Measurements from ENCODE around the gene NFIA.

The NFIA gene

DNA sequence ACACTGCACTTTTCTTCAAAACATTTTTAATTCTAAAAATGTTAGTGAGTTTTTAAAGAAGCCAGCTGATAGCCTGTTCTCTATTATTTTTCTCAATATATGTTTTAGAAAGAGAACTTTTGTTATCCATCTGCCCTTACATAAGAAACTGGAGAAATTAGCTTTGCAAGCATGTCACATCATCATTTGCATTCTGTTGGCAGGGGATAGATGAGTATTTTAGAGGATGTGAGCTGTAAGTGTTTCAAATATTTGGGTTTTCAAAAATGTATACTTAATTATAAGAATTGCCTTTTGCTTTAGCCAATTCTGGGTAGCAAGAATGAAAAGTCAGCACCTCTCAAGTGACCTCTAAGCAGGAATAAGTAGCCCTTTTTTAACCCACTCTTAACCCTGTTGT lies 7.4 kb downstream of the NFIA start:
- TF ChIP-seq, protein P1, sequence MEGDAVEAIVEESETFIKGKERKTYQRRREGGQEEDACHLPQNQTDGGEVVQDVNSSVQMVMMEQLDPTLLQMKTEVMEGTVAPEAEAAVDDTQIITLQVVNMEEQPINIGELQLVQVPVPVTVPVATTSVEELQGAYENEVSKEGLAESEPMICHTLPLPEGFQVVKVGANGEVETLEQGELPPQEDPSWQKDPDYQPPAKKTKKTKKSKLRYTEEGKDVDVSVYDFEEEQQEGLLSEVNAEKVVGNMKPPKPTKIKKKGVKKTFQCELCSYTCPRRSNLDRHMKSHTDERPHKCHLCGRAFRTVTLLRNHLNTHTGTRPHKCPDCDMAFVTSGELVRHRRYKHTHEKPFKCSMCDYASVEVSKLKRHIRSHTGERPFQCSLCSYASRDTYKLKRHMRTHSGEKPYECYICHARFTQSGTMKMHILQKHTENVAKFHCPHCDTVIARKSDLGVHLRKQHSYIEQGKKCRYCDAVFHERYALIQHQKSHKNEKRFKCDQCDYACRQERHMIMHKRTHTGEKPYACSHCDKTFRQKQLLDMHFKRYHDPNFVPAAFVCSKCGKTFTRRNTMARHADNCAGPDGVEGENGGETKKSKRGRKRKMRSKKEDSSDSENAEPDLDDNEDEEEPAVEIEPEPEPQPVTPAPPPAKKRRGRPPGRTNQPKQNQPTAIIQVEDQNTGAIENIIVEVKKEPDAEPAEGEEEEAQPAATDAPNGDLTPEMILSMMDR (IDR thresholded peaks at IDR 0.05; ENCODE audit: unreplicated experiment in 3 of 3), result no peak
- H3K27me3 Mint-ChIP-seq (ENCODE audit: low read depth), result peaks cover 22% of the 10 kb centered on the region
- no peaks in the 10 kb centered on the region for H3K9me3 Mint-ChIP-seq
- H3K36me3 Mint-ChIP-seq (ENCODE audit: low read depth), result peaks cover 42% of the 10 kb centered on the region
- peak overlapping the region in 1 of 3 experiments; percentile 3 for H3K4me3 Mint-ChIP-seq
- peak overlapping the region in 1 of 3 experiments; percentile 99 for H3K27ac Mint-ChIP-seq
- H3K4me1 Mint-ChIP-seq, result peaks cover 86% of the 10 kb centered on the region

- H3K27me3 Mint-ChIP-seq (ENCODE audit: low read depth), result peaks cover 22% of the 10 kb centered on the region
- no peaks in the 10 kb centered on the region for H3K9me3 Mint-ChIP-seq
- TF ChIP-seq, protein P1 (IDR thresholded peaks at IDR 0.05; ENCODE audit: unreplicated experiment in 3 of 3), result no peak
- H3K4me1 Mint-ChIP-seq, result peaks cover 85% of the 10 kb centered on the region
- peak overlapping the region in 2 of 3 experiments; percentile 55 to 63 for H3K27ac Mint-ChIP-seq
- peaks cover 49% of the 10 kb centered on the region for H3K36me3 Mint-ChIP-seq (ENCODE audit: low read depth)
- H3K4me3 Mint-ChIP-seq, result peak overlapping the region in 2 of 3 experiments; percentile 24 to 68
Observed at GRCh38 chr1:61090546-61091202, 8.3 kb downstream of the NFIA start.

- peaks cover 20% of the 10 kb centered on the region for H3K27me3 Mint-ChIP-seq (ENCODE audit: low read depth)
- no peaks in the 10 kb centered on the region for H3K9me3 Mint-ChIP-seq
- peaks cover 79% of the 10 kb centered on the region for H3K4me1 Mint-ChIP-seq
- TF ChIP-seq, protein P1 (IDR thresholded peaks at IDR 0.05; ENCODE audit: unreplicated experiment in 3 of 3), result no peak
- peak overlapping the region in 1 of 3 experiments; percentile 63 for H3K27ac Mint-ChIP-seq
- H3K4me3 Mint-ChIP-seq, result peak overlapping the region in 1 of 3 experiments; percentile 31
- H3K36me3 Mint-ChIP-seq (ENCODE audit: low read depth), result peaks cover 49% of the 10 kb centered on the region
Observed at GRCh38 chr1:61091455-61091854, 9.1 kb downstream of the NFIA start.

DNA sequence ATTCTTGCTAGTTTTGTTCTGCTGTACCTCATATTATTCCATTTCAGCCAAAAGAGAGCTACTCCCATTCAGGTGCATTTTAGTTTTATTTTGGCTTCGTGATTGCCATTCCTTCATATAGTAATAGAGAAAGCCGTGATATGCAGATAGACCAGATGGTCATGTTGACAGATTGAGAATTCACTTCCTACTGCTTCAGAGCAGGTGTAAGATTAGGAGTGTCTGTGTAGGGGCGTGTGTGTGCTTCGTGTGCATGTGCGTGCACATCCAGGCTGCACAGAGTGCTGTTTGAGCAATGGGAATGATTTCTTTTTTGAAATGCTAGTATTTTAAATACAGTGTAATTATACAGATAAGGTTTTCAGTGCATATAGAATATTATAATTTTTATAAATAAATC lies 10.3 kb downstream of the NFIA start:
- Mint-ChIP-seq H3K4me3 (peak overlapping the region in 1 of 3 experiments; percentile 15), H3K27ac (peak overlapping the region in 2 of 3 experiments; percentile 13 to 35), H3K36me3 (ENCODE audit: low read depth) (peaks cover 45% of the 10 kb centered on the region), H3K27me3 (ENCODE audit: low read depth) (peaks cover 16% of the 10 kb centered on the region), H3K4me1 (peaks cover 74% of the 10 kb centered on the region), H3K9me3 (no peaks in the 10 kb centered on the region)
- TF ChIP-seq, protein P1 (IDR thresholded peaks at IDR 0.05; ENCODE audit: unreplicated experiment in 3 of 3), result no peak

GRCh38 chr1:61093525-61094137 lies 11.3 kb downstream of the NFIA start:
- H3K36me3 Mint-ChIP-seq (ENCODE audit: low read depth), result peaks cover 37% of the 10 kb centered on the region
- H3K4me1 Mint-ChIP-seq, result peaks cover 68% of the 10 kb centered on the region
- peaks cover 14% of the 10 kb centered on the region for H3K27me3 Mint-ChIP-seq (ENCODE audit: low read depth)
- peak overlapping the region; percentile 1 to 64 (median 64) for H3K27ac Mint-ChIP-seq
- peak overlapping the region; percentile 0 to 43 (median 27) for H3K4me3 Mint-ChIP-seq
- no peaks in the 10 kb centered on the region for H3K9me3 Mint-ChIP-seq
- TF ChIP-seq, protein P1 (IDR thresholded peaks at IDR 0.05; ENCODE audit: unreplicated experiment in 3 of 3), result no peak

Measured in nephron (organoid).